H1 (cell line): ENCODE data around the gene ZNF592. TPM values are rescaled to one million over a fixed set of nuclear protein-coding genes. Genes with fewer than 3 reads are reported as not detected.

Experiments
- CTCF ChIA-PET: fragments of 300-600 bp; sonication (Branson Sonifier 250); formaldehyde crosslinking; loops from one replicate; lab custom pipeline; 2021; ENCODE audit not compliant: partially characterized antibody; lab: Charles Lee
- POLR2A ChIA-PET: fragments of 300-600 bp; sonication (Branson Sonifier 250); formaldehyde crosslinking; loops from one replicate; lab custom pipeline; 2021; ENCODE audit warnings: inconsistent platforms; ENCODE audit not compliant: partially characterized antibody; lab: Charles Lee
- DNase-seq, 2 experiments: peaks; one replicate each; pipeline versions ENCODE4 v3.0.0 to v3.0.0-alpha.2; 2010 to 2022; ENCODE audit warnings: low spot score in 2 of 2, low read depth in 1 of 2, mixed read lengths in 1 of 2
- FAIRE-seq: peaks from 2 replicates; lab custom pipeline; 2011; peaks lifted over from hg19 to GRCh38; lab: Jason Lieb, UNC
- H2AFZ ChIP-seq: 2 replicates; pipeline ENCODE4 v1.8.1; 2012; ENCODE audit warnings: low read length, inconsistent platforms
- H2AK5ac ChIP-seq: 2 replicates; pipeline ENCODE4 v1.6.1; 2013; ENCODE audit warnings: low read depth, low read length
- H2BK120ac ChIP-seq: replicated peaks from 2 replicates; pipeline ENCODE3; 2013; ENCODE audit warnings: low read depth, low read length, inconsistent platforms
- H2BK12ac ChIP-seq: 2 replicates; pipeline ENCODE4 v1.6.1; 2013; ENCODE audit warnings: low read depth, low read length
- H2BK15ac ChIP-seq: 2 replicates; pipeline ENCODE4 v1.6.1; 2013; ENCODE audit warnings: low read length
- H2BK20ac ChIP-seq: 2 replicates; pipeline ENCODE4 v1.6.1; 2013; ENCODE audit warnings: low read length
- H2BK5ac ChIP-seq: 2 replicates; pipeline ENCODE4 v1.6.1; 2013; ENCODE audit warnings: low read depth, low read length
- H3K14ac ChIP-seq: 2 replicates; pipeline ENCODE4 v1.6.1; 2013; ENCODE audit warnings: inconsistent platforms; ENCODE audit not compliant: insufficient read length
- H3K18ac ChIP-seq: 2 replicates; pipeline ENCODE4 v1.6.1; 2013; ENCODE audit warnings: low read length; ENCODE audit errors: extremely low read depth
- H3K23ac ChIP-seq: 2 replicates; pipeline ENCODE4 v1.6.1; 2013; ENCODE audit warnings: inconsistent platforms; ENCODE audit not compliant: insufficient read length
- H3K23me2 ChIP-seq: 2 replicates; pipeline ENCODE4 v1.6.1; 2013; ENCODE audit warnings: low read depth, low read length
- H3K27ac ChIP-seq: 2 replicates; pipeline ENCODE4 v1.6.1; 2011; ENCODE audit warnings: low read depth, low read length, inconsistent platforms
- H3K27me3 ChIP-seq, 4 experiments: replicated peaks in 1 of 4; 1 replicate in 1 of 4; 2 replicates in 3 of 4; pipeline versions ENCODE4 v1.6.1 to v1.8.1; 2011 to 2013; ENCODE audit warnings: low read length in 3 of 4, mild to moderate bottlenecking in 3 of 4, inconsistent platforms in 2 of 4, mixed read lengths in 2 of 4, moderate library complexity in 1 of 4; ENCODE audit not compliant: control insufficient read depth in 3 of 4, insufficient read depth in 3 of 4; ENCODE audit errors: extremely low read depth in 1 of 4
- H3K36me3 ChIP-seq, 4 experiments: 2 replicates each; pipeline versions ENCODE4 v1.6.1 to v1.8.1; 2011 to 2013; ENCODE audit warnings: mild to moderate bottlenecking in 4 of 4, low read length in 3 of 4, moderate library complexity in 2 of 4, control low read depth in 1 of 4, inconsistent platforms in 1 of 4; ENCODE audit not compliant: insufficient read depth in 4 of 4, control insufficient read depth in 2 of 4
- H3K4ac ChIP-seq: replicated peaks from 2 replicates; pipeline ENCODE3; 2013; ENCODE audit warnings: low read length, low read depth, mixed read lengths, inconsistent platforms; ENCODE audit not compliant: insufficient read length
- H3K4me1 ChIP-seq, 4 experiments: replicated peaks in 1 of 4; 1 replicate in 1 of 4; 2 replicates in 3 of 4; pipeline versions ENCODE4 v1.6.1 to v1.8.1; 2011 to 2013; ENCODE audit warnings: low read length in 3 of 4, inconsistent platforms in 2 of 4, mixed read lengths in 1 of 4; ENCODE audit not compliant: insufficient read depth in 4 of 4, control insufficient read depth in 3 of 4
- H3K4me2 ChIP-seq, 2 experiments: 2 replicates each; pipeline versions ENCODE4 v1.6.1 to v1.8.1; 2011 to 2013; ENCODE audit warnings: low read depth in 2 of 2, low read length in 2 of 2, control low read depth in 1 of 2, inconsistent platforms in 1 of 2, mild to moderate bottlenecking in 1 of 2; ENCODE audit not compliant: insufficient read depth in 1 of 2
- H3K4me3 ChIP-seq, 4 experiments: fragments of 200-600, 300-600 bp in 1 of 4; sonication (generic), shearing (Covaris generic), sonication (Bioruptor Twin) in 1 of 4; 2 replicates each; pipeline versions ENCODE4 v1.5.1 to v1.8.1; 2011 to 2016; ENCODE audit warnings: low read length in 4 of 4, low read depth in 3 of 4, control low read depth in 2 of 4, inconsistent platforms in 2 of 4, mild to moderate bottlenecking in 2 of 4, mixed read lengths in 1 of 4, moderate library complexity in 1 of 4; ENCODE audit not compliant: insufficient read depth in 2 of 4; ENCODE audit errors: extremely low read depth in 1 of 4
- H3K56ac ChIP-seq: replicated peaks from 2 replicates; pipeline ENCODE3; 2013; ENCODE audit warnings: low read depth, mild to moderate bottlenecking, mixed read lengths, low read length, inconsistent platforms; ENCODE audit not compliant: insufficient read length
- H3K79me1 ChIP-seq: 2 replicates; pipeline ENCODE4 v1.6.1; 2013; ENCODE audit warnings: low read depth, low read length, control low read depth
- H3K79me2 ChIP-seq, 2 experiments: 2 replicates each; pipeline versions ENCODE4 v1.6.1 to v1.8.1; 2012 to 2013; ENCODE audit warnings: low read length in 2 of 2, mild to moderate bottlenecking in 2 of 2, inconsistent platforms in 1 of 2; ENCODE audit not compliant: insufficient read depth in 2 of 2, control insufficient read depth in 1 of 2
- H3K9ac ChIP-seq, 4 experiments: replicated peaks in 1 of 4; 1 replicate in 1 of 4; 2 replicates in 3 of 4; pipeline versions ENCODE4 v1.6.1 to v1.8.1; 2011 to 2013; ENCODE audit warnings: low read depth in 3 of 4, low read length in 3 of 4, control low read depth in 2 of 4, mild to moderate bottlenecking in 2 of 4, moderate library complexity in 2 of 4, inconsistent platforms in 1 of 4; ENCODE audit errors: extremely low read depth in 1 of 4
- H3K9me3 ChIP-seq, 2 experiments: 2 replicates each; pipeline versions ENCODE4 v1.6.1 to v1.8.1; 2012 to 2013; ENCODE audit warnings: mild to moderate bottlenecking in 2 of 2, moderate library complexity in 2 of 2, control low read depth in 1 of 2, inconsistent platforms in 1 of 2, low read depth in 1 of 2, low read length in 1 of 2, mixed read lengths in 1 of 2; ENCODE audit not compliant: insufficient read depth in 2 of 2
- H4K20me1 ChIP-seq, 2 experiments: replicated peaks in 1 of 2; 2 replicates each; pipeline versions ENCODE3 to v1.8.1; 2011 to 2013; ENCODE audit warnings: inconsistent platforms in 2 of 2, low read length in 2 of 2, mild to moderate bottlenecking in 1 of 2; ENCODE audit not compliant: insufficient read depth in 2 of 2, control insufficient read depth in 1 of 2
- H4K5ac ChIP-seq: 2 replicates; pipeline ENCODE4 v1.6.1; 2013; ENCODE audit warnings: low read length, low read depth, mixed read lengths, inconsistent platforms; ENCODE audit not compliant: insufficient read length
- H4K8ac ChIP-seq: 2 replicates; pipeline ENCODE4 v1.8.0; 2013; ENCODE audit warnings: mild to moderate bottlenecking, moderate library complexity, low read length, inconsistent platforms; ENCODE audit not compliant: insufficient read depth; ENCODE audit errors: extremely low read depth
- H4K91ac ChIP-seq: replicated peaks from 2 replicates; pipeline ENCODE3; 2013; ENCODE audit warnings: low read length, mixed read lengths, inconsistent platforms; ENCODE audit not compliant: insufficient read length
- GABPA ChIP-seq: IDR thresholded peaks from 2 replicates; pipeline ENCODE4 v1.6.1; 2011; ENCODE audit warnings: mild to moderate bottlenecking, low read length, moderate library complexity, borderline replicate concordance; ENCODE audit not compliant: insufficient read depth
- PHF8 ChIP-seq: fragments of 200-600 bp; sonication (generic); conservative IDR thresholded peaks from 2 replicates; pipeline ENCODE4 v1.7.1; 2012; ENCODE audit warnings: low read depth, mild to moderate bottlenecking, inconsistent platforms, low read length, moderate library complexity
- POLR2AphosphoS5 ChIP-seq: IDR thresholded peaks from 2 replicates; pipeline ENCODE4 v1.6.1; 2011; ENCODE audit warnings: low read depth, low read length
- WGBS, 2 experiments: shearing (Covaris generic) in 1 of 2; methylation state at CpG; one replicate each; pipeline versions ENCODE4 v1.1.6 to v1.1.7; 2013 to 2015; ENCODE audit warnings: low lambda C conversion rate in 2 of 2, mixed read lengths in 2 of 2, inconsistent platforms in 1 of 2, low coverage in 1 of 2, missing lambda C conversion rate in 1 of 2; ENCODE audit not compliant: insufficient replicate concordance in 2 of 2, insufficient coverage in 1 of 2, insufficient read length in 1 of 2; ENCODE audit errors: extremely low coverage in 1 of 2, missing lambda C conversion rate in 1 of 2; 5-methylcytosine and 5-hydroxymethylcytosine counted together
- polyA plus RNA-seq, 7 experiments: library from polyadenylated mRNA; depleted of rRNA in 3 of 7; stranded (reverse) in 5 of 7; unstranded in 2 of 7; fragments of >200 nt in 5 of 7; fragments of 200-250 nt in 2 of 7; gene quantifications; 1 replicate in 5 of 7; 2 replicates in 1 of 7; 4 replicates in 1 of 7; pipeline versions ENCODE4 v1.2.1 to v1.2.3, GENCODE V29; 2011 to 2013; ENCODE audit warnings: missing spikeins in 2 of 7, mixed read lengths in 2 of 7
- total RNA-seq: library from RNA; stranded (reverse); fragmentation: NEBNext Ultra II Directional; extraction: Animal tissue kit (Norgen Biotek cat#: 25700); gene quantifications from 2 replicates; pipeline ENCODE4 v1.2.1, GENCODE V29; 2021
- TF ChIP-seq, protein P1 (sequence below): IDR thresholded peaks from 2 replicates; pipeline ENCODE4 v1.6.1; 2012; ENCODE audit warnings: inconsistent platforms

Gene ZNF592
- total and polyA plus RNA-seq, 2 of the 8 experiments (the other 6 are each of a cell fraction or from before 2014, with no cell fraction given) = 14.2 to 33.0 TPM

DNA sequence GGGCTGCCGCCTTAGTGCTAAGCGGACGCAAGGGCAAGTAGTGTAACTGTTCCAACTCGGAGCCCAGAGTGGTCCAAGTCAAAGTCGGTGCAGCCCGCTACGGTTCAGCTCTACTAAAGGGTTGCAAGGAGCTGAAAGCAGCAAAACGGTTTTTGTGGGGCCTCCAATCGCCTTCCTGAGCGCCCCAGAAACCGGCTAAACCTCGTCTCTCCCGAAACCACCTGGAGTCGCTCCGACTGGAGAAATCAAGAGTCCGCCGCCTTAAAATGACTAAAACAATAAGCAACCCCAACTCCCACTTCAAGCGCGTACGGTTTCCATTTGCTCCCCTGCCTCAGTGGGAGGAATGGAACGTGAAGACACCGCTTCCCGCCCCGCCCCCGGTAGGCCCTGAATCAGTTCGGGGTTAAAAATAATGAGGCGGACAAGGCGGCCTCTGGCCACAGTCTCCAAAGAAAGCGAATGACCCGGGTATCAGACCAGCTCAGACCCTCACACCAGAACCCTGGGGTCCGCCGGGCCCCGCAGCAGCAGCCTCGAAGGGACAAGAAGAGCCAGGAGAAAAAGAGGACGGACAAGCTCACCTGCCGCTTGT lies 32.9 kb upstream of the ZNF592 start:
- Histone ChIP-seq H2BK120ac (no peak overlapping the region), H3K4me2 (peak overlapping the region; percentile 78 to 90), H2AK5ac (no peak overlapping the region; the same call in 1 of the 2 replicates), H3K9ac (peak overlapping the region; percentile 74 to 88 (median 86))
- TF ChIP-seq POLR2AphosphoS5 (no peak), PHF8 (peak; percentile 69; the same call in 1 of the 2 replicates), GABPA (no peak)
- TF ChIP-seq, protein P1, sequence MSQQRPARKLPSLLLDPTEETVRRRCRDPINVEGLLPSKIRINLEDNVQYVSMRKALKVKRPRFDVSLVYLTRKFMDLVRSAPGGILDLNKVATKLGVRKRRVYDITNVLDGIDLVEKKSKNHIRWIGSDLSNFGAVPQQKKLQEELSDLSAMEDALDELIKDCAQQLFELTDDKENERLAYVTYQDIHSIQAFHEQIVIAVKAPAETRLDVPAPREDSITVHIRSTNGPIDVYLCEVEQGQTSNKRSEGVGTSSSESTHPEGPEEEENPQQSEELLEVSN = 0 out of 2 replicates have a peak, but pooled peaks have one; percentile 0
- TF ChIP-seq, all 59 proteins: peak for 2
- H3K4ac ChIP-seq = no peak overlapping the region
- H2BK20ac ChIP-seq = no peak overlapping the region
- H4K5ac ChIP-seq = peak overlapping the region; percentile 87
- 2% methylated on average over 36 of the region's 36 CpGs; no CpG with 5 or more reads in 1 of the 2 experiments for WGBS, 2 experiments
- FAIRE-seq (no peak), DNase-seq (no peak)
- peak overlapping the region; percentile 88 to 95 (median 90) for H3K4me3 ChIP-seq
- H2BK15ac ChIP-seq = no peak overlapping the region
- no peak overlapping the region for H2BK12ac ChIP-seq
- no peaks in the 10 kb centered on the region for H3K79me1 ChIP-seq
- H3K27ac ChIP-seq = peak overlapping the region; percentile 80
- no peak overlapping the region for H3K14ac ChIP-seq
- peak overlapping the region; percentile 57 for H3K18ac ChIP-seq
- H4K20me1 ChIP-seq = peaks cover 4 to 6% of the 10 kb centered on the region in 2 experiments
- peaks cover 0 to 6% (median 1%) of the 10 kb centered on the region in 4 experiments; a peak in 2 of 7 replicates for H3K4me1 ChIP-seq
- H4K91ac ChIP-seq = peak overlapping the region; percentile 58
- H3K56ac ChIP-seq = peak overlapping the region; percentile 93
- H3K23ac ChIP-seq = no peak overlapping the region
- no peaks in the 10 kb centered on the region for H3K9me3 ChIP-seq
- ChIA-PET CTCF (interaction anchor here (0.6 to 2.4 kb wide), 11 partner anchors 9 to 1415 kb away, joined by 3 to 9 read pairs (median 3); no protein-coding TSS in a partner anchor), POLR2A (interaction anchor here (0.8 to 6.2 kb wide), 22 partner anchors 8 to 110 kb away, joined by 3 to 43 read pairs (median 5); partner anchors contain the start of gene ALPK3)
- peaks cover 0 to 8% (median 3%) of the 10 kb centered on the region in 4 experiments; a peak in 6 of 8 replicates for H3K36me3 ChIP-seq
- peak overlapping the region; percentile 93; the same call in 1 of the 2 replicates for H4K8ac ChIP-seq
- no peaks in the 10 kb centered on the region for H3K27me3 ChIP-seq
- peaks cover 7 to 48% of the 10 kb centered on the region in 2 experiments for H3K79me2 ChIP-seq
- H2AFZ ChIP-seq = 0 out of 2 replicates have a peak overlapping the region, but pooled peaks have one; percentile 56
- H2BK5ac ChIP-seq = peak overlapping the region; percentile 97
- H3K23me2 ChIP-seq = peaks cover 3% of the 10 kb centered on the region; the same call in 1 of the 2 replicates
